Measurements from ENCODE around the gene TMEM239.

- TF ChIP-seq ZFP3 (CRISPR knock-in tag; IDR thresholded peaks at IDR 0.05) (no peak), PPARA (CRISPR knock-in tag; IDR thresholded peaks at IDR 0.05; ENCODE audit: borderline replicate concordance) (no peak), ZNF70 (CRISPR knock-in tag; IDR thresholded peaks at IDR 0.05) (no peak), ZC3H10 (CRISPR knock-in tag; IDR thresholded peaks at IDR 0.05) (no peak), OSR1 (CRISPR knock-in tag; IDR thresholded peaks at IDR 0.05) (no peak), ARNTL (CRISPR knock-in tag; IDR thresholded peaks at IDR 0.05; ENCODE audit: borderline replicate concordance, low read depth) (no peak), PATZ1 (CRISPR knock-in tag; IDR thresholded peaks at IDR 0.05; ENCODE audit: borderline replicate concordance) (no peak), TOX (CRISPR knock-in tag; IDR thresholded peaks at IDR 0.05; ENCODE audit: borderline replicate concordance) (no peak), ISL1 (CRISPR knock-in tag; IDR thresholded peaks at IDR 0.05) (no peak), RARB (CRISPR knock-in tag; IDR thresholded peaks at IDR 0.05) (no peak), BACH2 (CRISPR knock-in tag; IDR thresholded peaks at IDR 0.05; ENCODE audit: borderline replicate concordance) (no peak), ZNF8 (CRISPR knock-in tag; IDR thresholded peaks at IDR 0.05) (no peak)
- TF ChIP-seq, protein P1, sequence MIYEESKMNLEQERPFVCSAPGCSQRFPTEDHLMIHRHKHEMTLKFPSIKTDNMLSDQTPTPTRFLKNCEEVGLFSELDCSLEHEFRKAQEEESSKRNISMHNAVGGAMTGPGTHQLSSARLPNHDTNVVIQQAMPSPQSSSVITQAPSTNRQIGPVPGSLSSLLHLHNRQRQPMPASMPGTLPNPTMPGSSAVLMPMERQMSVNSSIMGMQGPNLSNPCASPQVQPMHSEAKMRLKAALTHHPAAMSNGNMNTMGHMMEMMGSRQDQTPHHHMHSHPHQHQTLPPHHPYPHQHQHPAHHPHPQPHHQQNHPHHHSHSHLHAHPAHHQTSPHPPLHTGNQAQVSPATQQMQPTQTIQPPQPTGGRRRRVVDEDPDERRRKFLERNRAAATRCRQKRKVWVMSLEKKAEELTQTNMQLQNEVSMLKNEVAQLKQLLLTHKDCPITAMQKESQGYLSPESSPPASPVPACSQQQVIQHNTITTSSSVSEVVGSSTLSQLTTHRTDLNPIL (CRISPR knock-in tag; IDR thresholded peaks at IDR 0.05; ENCODE audit: low read depth) = no peak
Measured at GRCh38 chr20:2816583-2817340, 598 bp downstream of the TMEM239 start.
